Activated T-cell treated with anti-CD3 and anti-CD28 coated beads, Interleukin-2, amount 50 U/mL, for 24 hours (primary cell): ENCODE data around the gene KCNQ1.

Source experiments
- DNase-seq: peaks from one replicate; pipeline ENCODE4 v3.0.0-alpha.2; 2020
- H3K27ac Mint-ChIP-seq: 2 replicates; pipeline ENCODE4 v1.8.0; 2020; ENCODE audit warnings: mild to moderate bottlenecking, mixed read lengths
- H3K27me3 Mint-ChIP-seq: 2 replicates; pipeline ENCODE4 v1.8.0; 2020; ENCODE audit warnings: mixed read lengths
- H3K36me3 Mint-ChIP-seq: 2 replicates; pipeline ENCODE4 v1.8.0; 2020; ENCODE audit warnings: low read depth, mixed read lengths
- H3K4me1 Mint-ChIP-seq: 2 replicates; pipeline ENCODE4 v1.8.0; 2020; ENCODE audit warnings: low read depth, mixed read lengths
- H3K4me3 Mint-ChIP-seq: 2 replicates; pipeline ENCODE4 v1.8.0; 2020; ENCODE audit warnings: mild to moderate bottlenecking, moderate library complexity, mixed read lengths
- H3K9me3 Mint-ChIP-seq: 2 replicates; pipeline ENCODE4 v1.8.0; 2020; ENCODE audit warnings: mixed read lengths

The KCNQ1 gene

GRCh38 chr11:2577991-2578928 is 133.5 kb downstream of the KCNQ1 start:
- Mint-ChIP-seq H3K9me3 (no peaks in the 10 kb centered on the region), H3K27ac (no peak overlapping the region), H3K4me3 (no peak overlapping the region), H3K4me1 (no peaks in the 10 kb centered on the region), H3K27me3 (no peaks in the 10 kb centered on the region), H3K36me3 (peaks cover 3% of the 10 kb centered on the region)
- DNase-seq: peak; percentile 24

- no peak overlapping the region for H3K27ac Mint-ChIP-seq
- H3K27me3 Mint-ChIP-seq: no peaks in the 10 kb centered on the region
- H3K4me3 Mint-ChIP-seq: no peak overlapping the region
- no peaks in the 10 kb centered on the region for H3K9me3 Mint-ChIP-seq
- DNase-seq: peak; percentile 23
- no peaks in the 10 kb centered on the region for H3K4me1 Mint-ChIP-seq
- peaks cover 3% of the 10 kb centered on the region for H3K36me3 Mint-ChIP-seq
These were observed 134.1 kb downstream of the KCNQ1 start for GRCh38 chr11:2578929-2579270.

DNA sequence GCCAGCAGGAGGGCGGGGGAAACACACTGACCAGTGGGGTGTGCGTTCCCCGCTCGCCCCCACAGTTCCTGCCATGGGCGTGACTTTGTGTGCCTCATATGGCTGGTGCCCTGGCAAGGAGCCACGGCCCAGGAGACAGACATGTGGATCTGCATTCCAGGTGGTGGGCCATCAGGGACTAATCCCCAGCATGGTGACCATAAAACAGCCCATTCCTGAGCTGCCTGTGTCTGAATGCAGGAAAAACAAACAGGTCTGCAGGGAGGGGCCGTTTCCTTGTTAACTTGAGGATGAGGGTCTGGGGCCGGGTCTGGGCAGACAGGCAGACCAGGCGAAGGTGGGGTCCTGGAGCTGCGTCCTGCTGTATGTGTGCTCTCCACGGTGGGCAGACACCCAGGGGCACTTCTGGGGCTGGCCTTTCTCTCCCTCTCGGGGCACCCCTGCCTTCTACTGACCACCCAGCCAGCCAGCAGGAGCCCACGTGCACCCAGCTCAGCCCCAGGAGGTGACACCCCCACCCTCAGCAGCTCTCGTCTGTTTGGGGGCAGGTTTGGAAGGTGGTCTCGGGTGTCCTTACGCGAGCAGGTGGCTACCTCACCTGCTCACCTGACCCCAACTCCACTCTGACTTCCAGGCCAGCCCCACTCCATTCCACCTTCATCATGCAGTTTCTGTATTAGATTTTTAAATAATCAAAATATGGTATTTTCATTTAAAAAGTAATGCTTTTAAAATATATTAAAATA is 134.7 kb downstream of the KCNQ1 start:
- Mint-ChIP-seq H3K36me3 (peaks cover 3% of the 10 kb centered on the region), H3K4me1 (no peaks in the 10 kb centered on the region), H3K4me3 (no peak overlapping the region), H3K27ac (no peak overlapping the region), H3K9me3 (no peaks in the 10 kb centered on the region), H3K27me3 (no peaks in the 10 kb centered on the region)
- DNase-seq: peak; percentile 18

GRCh38 chr11:2580061-2580421 is 135.2 kb downstream of the KCNQ1 start:
- Mint-ChIP-seq H3K27me3 (no peaks in the 10 kb centered on the region), H3K4me1 (no peaks in the 10 kb centered on the region), H3K27ac (no peak overlapping the region), H3K4me3 (no peak overlapping the region), H3K36me3 (peaks cover 3% of the 10 kb centered on the region), H3K9me3 (no peaks in the 10 kb centered on the region)
- DNase-seq: no peak

GRCh38 chr11:2580571-2581001 is 135.8 kb downstream of the KCNQ1 start:
- Mint-ChIP-seq H3K4me1 (no peaks in the 10 kb centered on the region), H3K4me3 (no peak overlapping the region), H3K27me3 (no peaks in the 10 kb centered on the region), H3K27ac (no peak overlapping the region), H3K9me3 (no peaks in the 10 kb centered on the region), H3K36me3 (peaks cover 3% of the 10 kb centered on the region)
- DNase-seq: peak; percentile 18

DNA sequence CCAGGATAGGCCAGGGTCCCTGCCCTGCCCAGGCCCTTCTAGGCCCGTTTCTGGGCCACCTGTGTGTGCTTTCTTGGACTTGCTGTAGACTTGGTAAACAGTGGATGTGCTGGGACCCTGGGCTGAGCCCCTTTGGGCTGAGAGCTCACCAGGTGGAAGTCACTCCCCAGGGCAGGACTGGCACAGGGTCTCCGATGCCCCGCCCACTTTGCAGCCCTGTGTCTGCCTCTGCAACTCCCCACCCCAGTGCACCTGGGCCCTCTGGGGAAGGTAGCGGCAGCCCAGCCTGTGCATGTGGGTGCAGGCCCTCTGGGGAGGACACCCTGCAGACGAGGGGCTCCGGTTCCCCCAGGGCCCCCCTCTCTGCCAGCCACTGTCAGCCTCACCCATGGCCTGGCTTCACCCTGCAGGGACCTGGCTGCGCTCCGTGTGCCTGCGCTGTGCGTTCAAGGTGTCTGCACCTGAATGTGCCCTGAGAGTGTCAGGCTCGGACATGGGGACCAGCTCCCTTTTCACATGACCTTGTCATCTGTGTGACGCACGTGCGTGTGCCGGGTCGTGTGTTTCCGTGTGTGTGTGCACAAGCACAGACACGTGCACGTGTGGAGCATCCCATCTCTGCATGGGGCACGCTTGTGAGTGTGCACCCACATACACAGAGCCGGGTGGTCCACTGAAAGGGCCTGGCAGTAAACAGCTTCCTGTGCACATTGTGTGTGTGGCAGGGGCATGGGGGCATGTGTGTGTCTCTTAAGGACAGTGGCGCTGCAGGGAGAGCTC is 136.5 kb downstream of the KCNQ1 start:
- H3K4me3 Mint-ChIP-seq: no peak overlapping the region
- no peaks in the 10 kb centered on the region for H3K9me3 Mint-ChIP-seq
- peak; percentile 11 for DNase-seq
- H3K27ac Mint-ChIP-seq: no peak overlapping the region
- H3K27me3 Mint-ChIP-seq: no peaks in the 10 kb centered on the region
- H3K4me1 Mint-ChIP-seq: no peaks in the 10 kb centered on the region
- H3K36me3 Mint-ChIP-seq: peaks cover 3% of the 10 kb centered on the region

DNA sequence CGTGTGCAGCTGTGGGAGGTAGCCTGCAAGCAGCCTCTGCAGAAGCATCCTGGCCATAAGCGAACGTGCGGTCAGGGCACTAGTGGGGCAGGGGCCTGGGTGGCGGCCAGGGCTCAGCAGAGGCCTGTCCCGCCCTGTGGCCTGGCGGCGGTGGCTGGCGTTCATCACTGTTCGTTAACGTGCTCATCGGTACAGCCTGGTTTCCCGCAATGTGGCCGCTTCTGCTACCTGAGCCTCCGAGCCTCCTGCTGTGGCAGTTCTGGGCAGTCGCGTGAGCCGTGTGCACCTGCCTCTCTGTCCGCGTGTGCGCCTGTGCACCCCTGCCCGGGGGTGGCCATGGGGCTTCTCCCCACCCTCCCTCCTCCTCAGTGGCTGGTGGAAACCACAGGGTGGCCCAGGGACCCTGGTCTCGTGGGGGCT is 137.1 kb downstream of the KCNQ1 start:
- Mint-ChIP-seq H3K36me3 (peaks cover 3% of the 10 kb centered on the region), H3K27me3 (no peaks in the 10 kb centered on the region), H3K27ac (no peak overlapping the region), H3K4me3 (no peak overlapping the region), H3K9me3 (no peaks in the 10 kb centered on the region), H3K4me1 (no peaks in the 10 kb centered on the region)
- peak; percentile 8 for DNase-seq

DNA sequence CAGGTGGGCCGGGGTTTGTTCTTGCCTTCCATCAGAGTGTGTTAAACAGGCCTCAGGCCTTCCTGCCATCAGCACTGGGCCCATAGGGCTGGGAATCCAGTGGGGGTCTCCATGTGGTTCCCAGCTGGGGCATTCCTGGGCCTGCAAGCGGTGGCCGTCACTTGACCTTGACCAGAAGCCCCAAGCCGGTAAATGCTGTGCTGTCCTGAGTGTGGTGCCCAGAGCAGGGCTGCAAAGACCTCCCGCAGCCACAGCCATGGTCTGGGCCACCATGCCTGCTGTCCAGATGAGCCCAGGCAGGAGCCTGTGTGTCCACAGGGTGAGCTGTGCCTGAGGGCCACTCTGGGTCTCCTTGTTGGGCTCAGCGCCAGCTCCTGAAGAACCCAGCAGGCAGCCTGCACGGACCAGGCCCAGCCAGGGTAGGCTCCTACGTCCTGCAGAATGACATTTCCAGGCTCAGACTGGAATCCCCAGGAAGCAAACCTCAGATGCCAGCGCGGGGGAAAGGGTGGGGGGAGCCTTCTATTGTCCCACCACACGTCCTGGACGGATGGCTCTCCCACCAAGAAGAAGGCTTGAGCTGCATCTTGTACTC is 137.6 kb downstream of the KCNQ1 start:
- no peak overlapping the region for H3K4me3 Mint-ChIP-seq
- H3K36me3 Mint-ChIP-seq: peaks cover 3% of the 10 kb centered on the region
- DNase-seq: peak; percentile 14
- H3K27ac Mint-ChIP-seq: no peak overlapping the region
- no peaks in the 10 kb centered on the region for H3K27me3 Mint-ChIP-seq
- H3K4me1 Mint-ChIP-seq: no peaks in the 10 kb centered on the region
- no peaks in the 10 kb centered on the region for H3K9me3 Mint-ChIP-seq

DNA sequence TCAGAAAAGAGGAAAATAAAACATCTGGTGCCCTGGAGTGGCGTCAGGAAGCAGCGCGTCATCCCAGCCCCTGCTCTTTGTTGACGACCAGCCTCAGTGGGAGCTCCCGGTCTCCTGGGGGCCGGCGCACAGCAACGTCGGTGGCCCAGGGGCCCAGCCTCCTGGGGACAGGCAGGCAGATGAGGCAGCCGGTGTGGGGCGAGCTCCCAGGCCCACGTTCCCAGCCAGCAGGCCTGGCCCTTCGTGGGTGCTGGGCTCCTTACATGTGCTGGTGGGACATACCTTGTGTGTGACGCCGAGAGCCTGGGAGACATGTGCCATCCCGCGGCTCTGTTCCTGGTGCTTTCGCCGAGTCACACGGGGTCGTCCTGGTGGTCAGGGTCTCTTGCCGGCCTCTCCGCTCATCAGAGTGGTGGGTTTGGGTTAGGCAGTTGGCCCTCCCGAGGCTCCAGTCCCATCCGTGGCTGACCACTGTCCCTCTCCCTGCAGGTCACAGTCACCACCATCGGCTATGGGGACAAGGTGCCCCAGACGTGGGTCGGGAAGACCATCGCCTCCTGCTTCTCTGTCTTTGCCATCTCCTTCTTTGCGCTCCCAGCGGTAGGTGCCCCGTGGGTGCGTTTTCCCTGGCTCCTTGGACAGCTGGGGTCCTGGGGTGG is 138.3 kb downstream of the KCNQ1 start:
- no peaks in the 10 kb centered on the region for H3K4me1 Mint-ChIP-seq
- no peaks in the 10 kb centered on the region for H3K9me3 Mint-ChIP-seq
- DNase-seq: peak; percentile 21
- H3K27ac Mint-ChIP-seq: no peak overlapping the region
- no peaks in the 10 kb centered on the region for H3K27me3 Mint-ChIP-seq
- no peak overlapping the region for H3K4me3 Mint-ChIP-seq
- peaks cover 3% of the 10 kb centered on the region for H3K36me3 Mint-ChIP-seq

DNA sequence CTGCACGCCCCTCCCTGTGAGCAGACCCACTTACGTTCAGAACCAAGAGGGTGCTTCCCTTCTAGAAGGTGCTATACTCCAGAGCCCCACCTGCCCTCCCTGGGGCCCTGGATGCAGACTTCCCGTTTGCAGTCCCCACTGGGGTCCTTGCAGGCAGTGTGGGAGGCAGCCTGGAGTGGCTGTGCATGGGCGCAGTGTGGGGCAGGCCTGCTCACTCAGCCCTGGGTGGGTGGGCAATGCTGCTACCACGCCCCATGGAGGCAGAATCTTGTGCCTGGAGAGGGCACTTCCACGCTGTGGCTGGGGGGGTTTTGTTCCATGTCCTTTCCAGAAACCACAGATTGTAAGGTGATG is 138.8 kb downstream of the KCNQ1 start:
- H3K36me3 Mint-ChIP-seq: peaks cover 6% of the 10 kb centered on the region
- H3K4me1 Mint-ChIP-seq: no peaks in the 10 kb centered on the region
- no peaks in the 10 kb centered on the region for H3K27me3 Mint-ChIP-seq
- no peak overlapping the region for H3K4me3 Mint-ChIP-seq
- peak; percentile 14 for DNase-seq
- H3K27ac Mint-ChIP-seq: no peak overlapping the region
- no peaks in the 10 kb centered on the region for H3K9me3 Mint-ChIP-seq

DNA sequence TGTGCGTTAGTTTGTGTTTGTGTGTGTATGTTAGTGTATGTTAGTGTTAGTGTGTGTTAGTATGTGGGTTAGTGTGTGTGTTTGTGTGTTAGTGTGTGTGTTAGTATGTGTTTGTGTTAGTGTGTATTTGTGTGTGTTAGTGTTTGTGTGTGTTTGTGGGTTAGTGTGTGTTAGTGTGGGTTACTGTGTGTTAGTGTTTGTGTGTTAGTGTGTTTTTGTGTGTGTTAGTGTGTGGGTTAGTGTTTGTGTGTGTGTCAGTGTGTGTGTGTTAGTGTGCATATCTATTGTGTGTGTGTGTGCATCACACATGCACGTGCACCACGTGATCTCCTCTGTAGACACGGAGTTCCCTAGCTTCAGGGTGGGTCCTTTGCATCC is 139.6 kb downstream of the KCNQ1 start:
- Mint-ChIP-seq H3K27ac (no peak overlapping the region), H3K36me3 (peaks cover 12% of the 10 kb centered on the region), H3K9me3 (no peaks in the 10 kb centered on the region), H3K4me3 (no peak overlapping the region), H3K4me1 (no peaks in the 10 kb centered on the region), H3K27me3 (no peaks in the 10 kb centered on the region)
- no peak for DNase-seq

DNA sequence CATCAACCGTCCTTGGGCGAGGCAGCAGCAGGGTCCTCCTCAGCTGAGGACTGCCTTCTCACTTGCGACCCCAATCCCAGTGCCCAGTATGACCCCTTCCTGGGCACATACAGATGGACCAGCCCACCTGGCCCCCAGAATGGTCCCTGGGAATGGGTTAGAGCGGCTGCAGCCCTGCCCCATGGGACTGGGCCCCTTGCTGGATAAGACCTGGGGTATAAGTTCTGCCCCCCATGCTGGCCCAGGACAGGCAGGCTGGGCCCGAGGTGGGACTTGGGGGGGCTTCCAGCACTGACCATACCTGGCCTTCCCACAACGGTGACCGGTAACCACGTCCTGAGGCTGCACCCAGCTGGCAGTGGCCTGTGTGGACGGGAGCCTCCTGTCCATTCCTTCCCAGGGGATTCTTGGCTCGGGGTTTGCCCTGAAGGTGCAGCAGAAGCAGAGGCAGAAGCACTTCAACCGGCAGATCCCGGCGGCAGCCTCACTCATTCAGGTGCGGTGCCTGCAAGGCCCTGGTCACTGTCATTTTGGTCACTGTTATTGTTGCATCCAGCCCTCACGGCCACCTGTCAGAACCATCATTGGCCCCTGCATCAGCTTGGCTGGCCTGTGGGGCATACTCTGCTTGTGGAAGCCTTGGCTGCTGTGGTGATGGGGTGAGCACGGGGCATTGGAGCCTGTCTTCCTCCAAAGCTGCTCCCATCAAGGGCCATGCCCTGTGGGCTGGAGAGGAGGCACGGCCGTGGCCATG is 140.2 kb downstream of the KCNQ1 start:
- H3K27ac Mint-ChIP-seq: no peak overlapping the region
- peaks cover 18% of the 10 kb centered on the region for H3K36me3 Mint-ChIP-seq
- no peaks in the 10 kb centered on the region for H3K27me3 Mint-ChIP-seq
- peak; percentile 13 for DNase-seq
- H3K9me3 Mint-ChIP-seq: no peaks in the 10 kb centered on the region
- no peak overlapping the region for H3K4me3 Mint-ChIP-seq
- H3K4me1 Mint-ChIP-seq: no peaks in the 10 kb centered on the region

DNA sequence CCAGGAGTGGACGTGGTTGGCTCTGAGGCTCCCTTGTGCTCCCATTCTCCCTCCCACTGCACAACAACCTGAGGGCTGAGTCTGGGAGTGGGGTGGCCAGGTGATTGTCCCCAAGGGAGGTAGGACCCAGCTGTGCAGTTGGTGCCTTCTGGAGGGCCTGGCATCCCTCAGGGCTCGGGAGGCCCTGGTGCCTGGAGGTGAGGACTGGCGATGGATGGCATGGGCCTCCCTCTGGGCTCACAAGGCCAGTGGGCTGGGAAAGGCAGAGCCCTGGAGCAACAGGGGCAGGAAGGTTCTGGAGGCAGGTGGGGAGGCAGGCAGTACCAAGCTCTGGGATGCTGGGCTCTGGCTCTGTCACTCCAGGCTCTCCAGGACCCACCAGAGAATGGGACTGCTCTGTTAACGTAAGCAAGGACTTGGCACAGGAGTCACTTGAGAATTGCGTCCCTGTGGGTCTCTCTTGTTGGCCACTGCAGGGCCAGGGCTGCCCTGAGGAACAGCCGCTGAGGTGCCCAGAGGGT is 140.8 kb downstream of the KCNQ1 start:
- no peaks in the 10 kb centered on the region for H3K4me1 Mint-ChIP-seq
- H3K27me3 Mint-ChIP-seq: no peaks in the 10 kb centered on the region
- H3K4me3 Mint-ChIP-seq: no peak overlapping the region
- H3K27ac Mint-ChIP-seq: no peak overlapping the region
- no peaks in the 10 kb centered on the region for H3K9me3 Mint-ChIP-seq
- peaks cover 24% of the 10 kb centered on the region for H3K36me3 Mint-ChIP-seq
- DNase-seq: peak; percentile 9
